H1 (cell line): ENCODE results near the gene SEMA6D.

Experiments
- HDAC6 ChIP-seq: IDR thresholded peaks from one replicate; pipeline ENCODE4 v1.7.1; 2012; ENCODE audit warnings: low read depth, mild to moderate bottlenecking, inconsistent platforms, low read length, moderate library complexity
- POLR2AphosphoS5 ChIP-seq: IDR thresholded peaks from 2 replicates; pipeline ENCODE4 v1.6.1; 2011; ENCODE audit warnings: low read depth, low read length
- RAD21 ChIP-seq, 2 experiments: IDR thresholded peaks in 1 of 2; conservative IDR thresholded peaks in 1 of 2; 2 replicates each; pipeline ENCODE4 v1.6.1; 2011; ENCODE audit warnings: low read depth in 2 of 2, low read length in 2 of 2, improper control_type of control experiment in 1 of 2, inconsistent platforms in 1 of 2, mild to moderate bottlenecking in 1 of 2, moderate library complexity in 1 of 2
- SP4 ChIP-seq: IDR thresholded peaks from 2 replicates; pipeline ENCODE4 v1.6.1; 2012; ENCODE audit warnings: low read length, inconsistent platforms
- SRF ChIP-seq: IDR thresholded peaks from 2 replicates; pipeline ENCODE4 v1.6.1; 2011; ENCODE audit warnings: mild to moderate bottlenecking, low read depth, low read length, moderate library complexity
- YY1 ChIP-seq: IDR thresholded peaks from 2 replicates; pipeline ENCODE4 v1.6.1; 2011; ENCODE audit warnings: low read depth, mild to moderate bottlenecking, low read length
- TF ChIP-seq, protein P1 (sequence below), 3 experiments: IDR thresholded peaks; 1 replicate in 2 of 3; 2 replicates in 1 of 3; pipeline versions ENCODE4 v1.5.1 to v1.6.1; 2011; ENCODE audit warnings: low read length in 3 of 3, mild to moderate bottlenecking in 3 of 3, inconsistent platforms in 2 of 3, low read depth in 1 of 3, moderate library complexity in 1 of 3; ENCODE audit not compliant: insufficient read depth in 1 of 3; ENCODE audit errors: control extremely low read depth in 1 of 3

GRCh38 chr15:47786371-47786770 lies 69.1 kb downstream of the SEMA6D start:
- TF ChIP-seq SRF = no peak
- TF ChIP-seq, protein P1, sequence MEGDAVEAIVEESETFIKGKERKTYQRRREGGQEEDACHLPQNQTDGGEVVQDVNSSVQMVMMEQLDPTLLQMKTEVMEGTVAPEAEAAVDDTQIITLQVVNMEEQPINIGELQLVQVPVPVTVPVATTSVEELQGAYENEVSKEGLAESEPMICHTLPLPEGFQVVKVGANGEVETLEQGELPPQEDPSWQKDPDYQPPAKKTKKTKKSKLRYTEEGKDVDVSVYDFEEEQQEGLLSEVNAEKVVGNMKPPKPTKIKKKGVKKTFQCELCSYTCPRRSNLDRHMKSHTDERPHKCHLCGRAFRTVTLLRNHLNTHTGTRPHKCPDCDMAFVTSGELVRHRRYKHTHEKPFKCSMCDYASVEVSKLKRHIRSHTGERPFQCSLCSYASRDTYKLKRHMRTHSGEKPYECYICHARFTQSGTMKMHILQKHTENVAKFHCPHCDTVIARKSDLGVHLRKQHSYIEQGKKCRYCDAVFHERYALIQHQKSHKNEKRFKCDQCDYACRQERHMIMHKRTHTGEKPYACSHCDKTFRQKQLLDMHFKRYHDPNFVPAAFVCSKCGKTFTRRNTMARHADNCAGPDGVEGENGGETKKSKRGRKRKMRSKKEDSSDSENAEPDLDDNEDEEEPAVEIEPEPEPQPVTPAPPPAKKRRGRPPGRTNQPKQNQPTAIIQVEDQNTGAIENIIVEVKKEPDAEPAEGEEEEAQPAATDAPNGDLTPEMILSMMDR (IDR thresholded peaks at IDR 0.05; ENCODE audit: control extremely low read depth in 1 of 3, insufficient read depth in 1 of 3, low read depth in 1 of 3, low read length in 3 of 3) = no peak
- TF ChIP-seq YY1 = no peak
- no peak for TF ChIP-seq HDAC6
- TF ChIP-seq SP4 = no peak
- TF ChIP-seq POLR2AphosphoS5 = no peak
- no peak for TF ChIP-seq RAD21 (IDR thresholded peaks at IDR 0.05 in 1 of 2, conservative IDR thresholded peaks at IDR 0.05 in 1 of 2; ENCODE audit: low read depth in 2 of 2, low read length in 2 of 2)
